Neural cell (in vitro differentiated cells): ENCODE measurements around the gene ACOT12. TPM values are rescaled to one million over a fixed set of nuclear protein-coding genes. Genes with fewer than 3 reads are reported as not detected.

ENCODE experiments used
- H2AFZ ChIP-seq: fragments of 200-600, 300-800 bp; sonication (generic), shearing (Covaris generic); 2 replicates; pipeline ENCODE4 v1.6.0; 2014; ENCODE audit warnings: low read depth, mild to moderate bottlenecking, antibody characterized with exemption, low read length, moderate library complexity
- H3F3A ChIP-seq: fragments of 200-600 bp; shearing (Covaris generic); 2 replicates; pipeline ENCODE4 v1.6.1; 2016; ENCODE audit warnings: mild to moderate bottlenecking, moderate library complexity, mixed read lengths, antibody characterized with exemption, low read length; ENCODE audit not compliant: insufficient read depth, poor library complexity, severe bottlenecking
- H3K27ac ChIP-seq: fragments of 200-600, 300-800 bp; sonication (generic), shearing (Covaris generic); 2 replicates; pipeline ENCODE4 v1.5.1; 2014; ENCODE audit warnings: mild to moderate bottlenecking, low read length, moderate library complexity
- H3K27me3 ChIP-seq: fragments of 300-800, 200-600 bp; sonication (generic), shearing (Covaris generic); 2 replicates; pipeline ENCODE4 v1.6.0; 2014; ENCODE audit warnings: mild to moderate bottlenecking, low read depth, low read length, moderate library complexity; ENCODE audit not compliant: insufficient read depth
- H3K36me3 ChIP-seq: fragments of 300-800, 200-600 bp; sonication (generic), shearing (Covaris generic); 2 replicates; pipeline ENCODE4 v1.5.1; 2014; ENCODE audit warnings: mild to moderate bottlenecking, antibody characterized with exemption, low read length, moderate library complexity; ENCODE audit not compliant: insufficient read depth
- H3K4me2 ChIP-seq: fragments of 300-800, 200-600 bp; sonication (generic), shearing (Covaris generic); 2 replicates; pipeline ENCODE4 v1.6.0; 2014; ENCODE audit warnings: mild to moderate bottlenecking, low read length
- H3K4me3 ChIP-seq: fragments of 300-800, 200-600 bp; sonication (generic), shearing (Covaris generic); 2 replicates; pipeline ENCODE4 v1.5.1; 2014; ENCODE audit warnings: mild to moderate bottlenecking, low read length, moderate library complexity
- H3K79me2 ChIP-seq: fragments of 200-600 bp; shearing (Covaris generic); replicated peaks from 2 replicates; pipeline ENCODE4 v1.6.0; 2014; ENCODE audit warnings: mild to moderate bottlenecking, low read length, moderate library complexity; ENCODE audit not compliant: insufficient read depth
- H3K9ac ChIP-seq: fragments of 300-800, 200-600 bp; sonication (generic), shearing (Covaris generic); 2 replicates; pipeline ENCODE4 v1.6.1; 2016; ENCODE audit warnings: mild to moderate bottlenecking, low read length, mixed read lengths
- H3K9me2 ChIP-seq: fragments of 200-600 bp; shearing (Covaris generic); 2 replicates; pipeline ENCODE4 v1.6.1; 2016; ENCODE audit warnings: mild to moderate bottlenecking, low read length, mixed read lengths; ENCODE audit not compliant: insufficient read depth
- H3K9me3 ChIP-seq: fragments of 200-600, 300-800 bp; sonication (generic), shearing (Covaris generic); 2 replicates; pipeline ENCODE4 v1.6.1; 2016; ENCODE audit warnings: mild to moderate bottlenecking, mixed run types, low read length, moderate library complexity, mixed read lengths
- H4K20me1 ChIP-seq: fragments of 200-600 bp; shearing (Covaris generic); 2 replicates; pipeline ENCODE4 v1.6.1; 2016; ENCODE audit warnings: mild to moderate bottlenecking, mixed run types; ENCODE audit not compliant: insufficient read depth
- CTCF ChIP-seq: fragments of 450-650 bp; IDR thresholded peaks from 2 replicates; pipeline ENCODE4 v1.5.1; 2014; ENCODE audit warnings: antibody characterized with exemption, mild to moderate bottlenecking, moderate library complexity; ENCODE audit not compliant: poor library complexity, severe bottlenecking
- EP300 ChIP-seq: fragments of 450-650 bp; conservative IDR thresholded peaks from 2 replicates; pipeline ENCODE4 v1.6.1; 2014; ENCODE audit warnings: antibody characterized with exemption, mild to moderate bottlenecking, moderate library complexity; ENCODE audit not compliant: poor library complexity, severe bottlenecking
- EZH2 ChIP-seq: fragments of 200-600, 300-800 bp; shearing (Covaris generic), sonication (generic); IDR thresholded peaks from 2 replicates; pipeline ENCODE4 v1.6.1; 2014; ENCODE audit warnings: antibody characterized with exemption, low read length, borderline replicate concordance, mild to moderate bottlenecking; ENCODE audit not compliant: insufficient read depth, poor library complexity, severe bottlenecking
- MXI1 ChIP-seq: fragments of 450-650 bp; conservative IDR thresholded peaks from 2 replicates; pipeline ENCODE4 v1.6.1; 2014; ENCODE audit warnings: antibody characterized with exemption, mild to moderate bottlenecking; ENCODE audit not compliant: poor library complexity, severe bottlenecking
- POLR2AphosphoS5 ChIP-seq: IDR thresholded peaks from 2 replicates; pipeline ENCODE4 v1.6.1; 2012
- RAD21 ChIP-seq: fragments of 450-650 bp; conservative IDR thresholded peaks from 2 replicates; pipeline ENCODE4 v1.6.1; 2014; ENCODE audit warnings: antibody characterized with exemption, mild to moderate bottlenecking, moderate library complexity
- REST ChIP-seq: IDR thresholded peaks from 2 replicates; pipeline ENCODE4 v1.6.1; 2012; ENCODE audit warnings: borderline replicate concordance
- SMC3 ChIP-seq: fragments of 450-650 bp; conservative IDR thresholded peaks from 2 replicates; pipeline ENCODE4 v1.6.1; 2014; ENCODE audit warnings: antibody characterized with exemption, mild to moderate bottlenecking, moderate library complexity; ENCODE audit not compliant: poor library complexity
- TAF1 ChIP-seq: IDR thresholded peaks from 2 replicates; pipeline ENCODE4 v1.6.1; 2012; ENCODE audit warnings: low read depth
- polyA plus RNA-seq: library from polyadenylated mRNA; depleted of rRNA; stranded (reverse); fragments of >200 nt; gene quantifications from 2 replicates; pipeline ENCODE4 v1.2.3, GENCODE V29; 2014

The ACOT12 gene
- polyA plus RNA-seq, 1 donor from 2014 or later = 1.2 TPM

- H3K9me3 ChIP-seq = peaks cover 1% of the 10 kb centered on the region
- no peak overlapping the region for H3K4me2 ChIP-seq
- no peak overlapping the region for H3K4me3 ChIP-seq
- H4K20me1 ChIP-seq = no peaks in the 10 kb centered on the region
- H3K36me3 ChIP-seq = no peaks in the 10 kb centered on the region
- no peaks in the 10 kb centered on the region for H3K27me3 ChIP-seq
- no peak overlapping the region for H2AFZ ChIP-seq
- H3K9ac ChIP-seq = no peak overlapping the region
- no peak for TF ChIP-seq MXI1
- no peaks in the 10 kb centered on the region for H3F3A ChIP-seq
- H3K9me2 ChIP-seq = no peaks in the 10 kb centered on the region
- H3K79me2 ChIP-seq = peaks cover 6% of the 10 kb centered on the region
- H3K27ac ChIP-seq = no peak overlapping the region
Measured at GRCh38 chr5:81288021-81288433, 105.9 kb downstream of the ACOT12 start.

- Histone ChIP-seq H2AFZ (no peak overlapping the region), H3K27me3 (no peaks in the 10 kb centered on the region), H3K9me3 (no peaks in the 10 kb centered on the region), H3K4me3 (no peak overlapping the region), H3K9ac (no peak overlapping the region), H4K20me1 (no peaks in the 10 kb centered on the region), H3F3A (no peaks in the 10 kb centered on the region), H3K79me2 (peaks cover 3% of the 10 kb centered on the region), H3K9me2 (no peaks in the 10 kb centered on the region), H3K36me3 (no peaks in the 10 kb centered on the region), H3K27ac (no peak overlapping the region), H3K4me2 (no peak overlapping the region)
- TF ChIP-seq POLR2AphosphoS5 (no peak), CTCF (no peak), RAD21 (no peak), EZH2 (no peak), SMC3 (no peak), MXI1 (no peak), EP300 (no peak), REST (no peak), TAF1 (no peak)
Measured at GRCh38 chr5:81286059-81286617, 107.8 kb downstream of the ACOT12 start.

- peaks cover under 1% of the 10 kb centered on the region for H3K79me2 ChIP-seq
- no peaks in the 10 kb centered on the region for H4K20me1 ChIP-seq
- H2AFZ ChIP-seq = no peak overlapping the region
- H3K27ac ChIP-seq = no peak overlapping the region
- no peaks in the 10 kb centered on the region for H3K27me3 ChIP-seq
- no peaks in the 10 kb centered on the region for H3K9me2 ChIP-seq
- no peak overlapping the region for H3K4me2 ChIP-seq
- H3K36me3 ChIP-seq = no peaks in the 10 kb centered on the region
- no peaks in the 10 kb centered on the region for H3K9me3 ChIP-seq
- TF ChIP-seq REST (no peak), POLR2AphosphoS5 (no peak), EZH2 (no peak), MXI1 (no peak), SMC3 (no peak), RAD21 (no peak), EP300 (no peak), TAF1 (no peak), CTCF (no peak)
- H3F3A ChIP-seq = no peaks in the 10 kb centered on the region
- H3K9ac ChIP-seq = no peak overlapping the region
- no peak overlapping the region for H3K4me3 ChIP-seq
Measured at GRCh38 chr5:81283976-81284375, 110.0 kb downstream of the ACOT12 start.
